SU-DHL-6 (cell line): ENCODE results near the gene MEX3A.

ENCODE experiments used
- H2AFZ ChIP-seq: fragments of 200-600 bp; sonication (generic); 2 replicates; pipeline ENCODE4 v1.6.1; 2014; ENCODE audit warnings: low read depth, mild to moderate bottlenecking, moderate library complexity, mixed read lengths, antibody characterized with exemption, low read length; ENCODE audit not compliant: severe bottlenecking
- H3F3A ChIP-seq: fragments of 200-600 bp; shearing (Covaris generic); 2 replicates; pipeline ENCODE4 v1.6.0; 2016; ENCODE audit warnings: antibody characterized with exemption, mild to moderate bottlenecking; ENCODE audit not compliant: insufficient read depth
- H3K27ac ChIP-seq: fragments of 200-600 bp; sonication (generic); 2 replicates; pipeline ENCODE4 v1.5.1; 2016; ENCODE audit warnings: low read depth, mild to moderate bottlenecking, low read length, moderate library complexity, mixed read lengths
- H3K27me3 ChIP-seq: fragments of 200-600 bp; sonication (generic), shearing (Covaris generic); 2 replicates; pipeline ENCODE4 v1.6.0; 2014; ENCODE audit warnings: mild to moderate bottlenecking, low read length
- H3K36me3 ChIP-seq: fragments of 200-600 bp; sonication (generic); 2 replicates; pipeline ENCODE4 v1.6.1; 2014; ENCODE audit warnings: mild to moderate bottlenecking, low read length, mixed read lengths
- H3K4me2 ChIP-seq: fragments of 300-600, 200-600 bp; shearing (Covaris generic), sonication (generic); 2 replicates; pipeline ENCODE4 v1.6.0; 2014; ENCODE audit warnings: low read length, low read depth, mild to moderate bottlenecking; ENCODE audit not compliant: poor library complexity, severe bottlenecking
- H3K4me3 ChIP-seq: fragments of 200-600 bp; sonication (generic); 2 replicates; pipeline ENCODE4 v1.5.1; 2014; ENCODE audit warnings: antibody characterized with exemption, low read length, mild to moderate bottlenecking, mixed read lengths; ENCODE audit not compliant: insufficient read depth, poor library complexity, severe bottlenecking
- H3K79me2 ChIP-seq: fragments of 200-600 bp; sonication (generic); 2 replicates; pipeline ENCODE4 v1.6.1; 2014; ENCODE audit warnings: mild to moderate bottlenecking, low read length, moderate library complexity; ENCODE audit not compliant: insufficient read depth
- H3K9ac ChIP-seq: fragments of 200-600 bp; sonication (generic); 2 replicates; pipeline ENCODE4 v1.7.0; 2014; ENCODE audit warnings: mild to moderate bottlenecking, low read length
- H3K9me2 ChIP-seq: fragments of 200-600 bp; sonication (generic); replicated peaks from 2 replicates; pipeline ENCODE4 v1.6.1; 2014; ENCODE audit warnings: low read length; ENCODE audit not compliant: insufficient read depth
- H3K9me3 ChIP-seq: fragments of 200-600 bp; sonication (generic); 2 replicates; pipeline ENCODE4 v1.6.1; 2014; ENCODE audit warnings: low read length, mixed read lengths; ENCODE audit not compliant: insufficient read depth
- H4K20me1 ChIP-seq: fragments of 200-600 bp; sonication (generic); 2 replicates; pipeline ENCODE4 v1.6.1; 2014; ENCODE audit warnings: low read depth, mild to moderate bottlenecking, antibody characterized with exemption, low read length, moderate library complexity, mixed read lengths
- CTCF ChIP-seq: fragments of 200-600 bp; sonication (generic); IDR thresholded peaks from one replicate; pipeline ENCODE4 v1.5.1; 2017; ENCODE audit warnings: antibody characterized with exemption, mild to moderate bottlenecking, low read length, moderate library complexity; ENCODE audit not compliant: insufficient read depth, poor library complexity, severe bottlenecking
- EZH2phosphoT487 ChIP-seq: fragments of 200-600 bp; sonication (generic), shearing (Covaris generic); conservative IDR thresholded peaks from 2 replicates; pipeline ENCODE4 v1.6.1; 2018; ENCODE audit warnings: mild to moderate bottlenecking, antibody characterized with exemption, low read length, moderate library complexity, mixed read lengths

The MEX3A gene

GRCh38 chr1:156056326-156056849 lies 25.9 kb downstream of the MEX3A start:
- peaks cover 10% of the 10 kb centered on the region for H3F3A ChIP-seq
- H3K4me2 ChIP-seq: no peak overlapping the region
- H3K9me3 ChIP-seq: no peaks in the 10 kb centered on the region
- no peak for TF ChIP-seq CTCF
- TF ChIP-seq EZH2phosphoT487: no peak
- no peak overlapping the region for H3K27ac ChIP-seq
- no peak overlapping the region for H3K4me3 ChIP-seq
- H3K27me3 ChIP-seq: no peaks in the 10 kb centered on the region
- H2AFZ ChIP-seq: no peak overlapping the region
- H4K20me1 ChIP-seq: no peaks in the 10 kb centered on the region
- H3K9ac ChIP-seq: no peak overlapping the region
- no peaks in the 10 kb centered on the region for H3K36me3 ChIP-seq
- no peaks in the 10 kb centered on the region for H3K9me2 ChIP-seq
- H3K79me2 ChIP-seq: peaks cover 13% of the 10 kb centered on the region

- Histone ChIP-seq H3K9me2 (no peaks in the 10 kb centered on the region), H3K79me2 (peaks cover 13% of the 10 kb centered on the region), H3K36me3 (no peaks in the 10 kb centered on the region), H3K9me3 (no peaks in the 10 kb centered on the region), H4K20me1 (no peaks in the 10 kb centered on the region), H3K27me3 (no peaks in the 10 kb centered on the region), H3F3A (peaks cover 10% of the 10 kb centered on the region), H3K4me3 (peak overlapping the region; percentile 84), H3K4me2 (peak overlapping the region; percentile 98), H2AFZ (peak overlapping the region; percentile 81), H3K27ac (no peak overlapping the region), H3K9ac (peak overlapping the region; percentile 91)
- TF ChIP-seq CTCF (no peak), EZH2phosphoT487 (no peak)
These were observed 26.8 kb downstream of the MEX3A start for GRCh38 chr1:156055281-156056048.

GRCh38 chr1:156054500-156055280 lies 27.6 kb downstream of the MEX3A start, which contains the start of gene LAMTOR2:
TSS of gene LAMTOR2 (plus strand) at chr1:156054782. CDS start at chr1:156054890, 108 bp downstream.
- H3K9me3 ChIP-seq: no peaks in the 10 kb centered on the region
- TF ChIP-seq EZH2phosphoT487 (no peak), CTCF (no peak)
- H3K9ac ChIP-seq: peak within 1 kb of the TSS; percentile 91
- H3K79me2 ChIP-seq: peaks cover 13% of the 10 kb centered on the region
- H3K27me3 ChIP-seq: no peaks in the 10 kb centered on the region
- H3F3A ChIP-seq: peaks cover 10% of the 10 kb centered on the region
- no peaks in the 10 kb centered on the region for H3K36me3 ChIP-seq
- peak within 1 kb of the TSS; percentile 84 for H3K4me3 ChIP-seq
- H3K4me2 ChIP-seq: peak within 1 kb of the TSS; percentile 98
- H2AFZ ChIP-seq: peak within 1 kb of the TSS; percentile 81
- H4K20me1 ChIP-seq: no peaks in the 10 kb centered on the region
- no peaks in the 10 kb centered on the region for H3K9me2 ChIP-seq
- H3K27ac ChIP-seq: peak within 1 kb of the TSS; percentile 88
